Measurements from ENCODE around the gene ZSCAN5C.

- TF ChIP-seq, protein P1, sequence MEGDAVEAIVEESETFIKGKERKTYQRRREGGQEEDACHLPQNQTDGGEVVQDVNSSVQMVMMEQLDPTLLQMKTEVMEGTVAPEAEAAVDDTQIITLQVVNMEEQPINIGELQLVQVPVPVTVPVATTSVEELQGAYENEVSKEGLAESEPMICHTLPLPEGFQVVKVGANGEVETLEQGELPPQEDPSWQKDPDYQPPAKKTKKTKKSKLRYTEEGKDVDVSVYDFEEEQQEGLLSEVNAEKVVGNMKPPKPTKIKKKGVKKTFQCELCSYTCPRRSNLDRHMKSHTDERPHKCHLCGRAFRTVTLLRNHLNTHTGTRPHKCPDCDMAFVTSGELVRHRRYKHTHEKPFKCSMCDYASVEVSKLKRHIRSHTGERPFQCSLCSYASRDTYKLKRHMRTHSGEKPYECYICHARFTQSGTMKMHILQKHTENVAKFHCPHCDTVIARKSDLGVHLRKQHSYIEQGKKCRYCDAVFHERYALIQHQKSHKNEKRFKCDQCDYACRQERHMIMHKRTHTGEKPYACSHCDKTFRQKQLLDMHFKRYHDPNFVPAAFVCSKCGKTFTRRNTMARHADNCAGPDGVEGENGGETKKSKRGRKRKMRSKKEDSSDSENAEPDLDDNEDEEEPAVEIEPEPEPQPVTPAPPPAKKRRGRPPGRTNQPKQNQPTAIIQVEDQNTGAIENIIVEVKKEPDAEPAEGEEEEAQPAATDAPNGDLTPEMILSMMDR (IDR thresholded peaks at IDR 0.05), result no peak
- no peak for TF ChIP-seq POLR2A (IDR thresholded peaks at IDR 0.05)
These were observed 39.8 kb upstream of the ZSCAN5C start for GRCh38 chr19:56162258-56162657.
